Astrocyte of the hippocampus (primary cell): ENCODE data around the gene DENND1A.
"Not testable (repeated sequence)": the region's sequence is repeated elsewhere in the genome, so short reads cannot be mapped to it uniquely, and the experiment has no call there.

Experiments used
- DNase-seq: peaks from one replicate; pipeline ENCODE4 v3.0.0; 2011; ENCODE audit warnings: low read depth, low spot score

Gene DENND1A

GRCh38 chr9:123416176-123416575, 513.8 kb downstream of the DENND1A start:
- no peak for DNase-seq

GRCh38 chr9:123414936-123415930, 514.7 kb downstream of the DENND1A start:
- DNase-seq, result no peak

GRCh38 chr9:123414204-123414603, 515.7 kb downstream of the DENND1A start:
- DNase-seq, result no peak

- no peak for DNase-seq
Measured at GRCh38 chr9:123412171-123412820, 517.6 kb downstream of the DENND1A start.

GRCh38 chr9:123411636-123412035, 518.3 kb downstream of the DENND1A start:
- no peak for DNase-seq

- no peak for DNase-seq
Measured at GRCh38 chr9:123411191-123411590, 518.7 kb downstream of the DENND1A start.

GRCh38 chr9:123410281-123410910, 519.5 kb downstream of the DENND1A start:
- no peak for DNase-seq

GRCh38 chr9:123408313-123409262, 521.3 kb downstream of the DENND1A start:
- DNase-seq, result no peak

GRCh38 chr9:123407217-123407851, 522.6 kb downstream of the DENND1A start:
- DNase-seq, result peak; percentile 65

GRCh38 chr9:123406691-123407216, 523.2 kb downstream of the DENND1A start:
- DNase-seq, result peak; percentile 72

- no peak for DNase-seq
Measured at GRCh38 chr9:123406016-123406415, 523.9 kb downstream of the DENND1A start.

GRCh38 chr9:123402981-123403509, 526.9 kb downstream of the DENND1A start:
- no peak for DNase-seq

GRCh38 chr9:123401879-123402513, 527.9 kb downstream of the DENND1A start:
- DNase-seq, result peak; percentile 78

GRCh38 chr9:123400926-123401503, 528.9 kb downstream of the DENND1A start:
- DNase-seq, result no peak

GRCh38 chr9:123399803-123400378, 530.0 kb downstream of the DENND1A start:
- no peak for DNase-seq

- DNase-seq, result not testable (repeated sequence)
Measured at GRCh38 chr9:123398938-123399337, 531.0 kb downstream of the DENND1A start.

GRCh38 chr9:123397975-123398374, 532.0 kb downstream of the DENND1A start:
- DNase-seq, result no peak

GRCh38 chr9:123395689-123396511, 534.0 kb downstream of the DENND1A start:
- DNase-seq, result no peak
